Lung microvascular endothelial cell (primary cell): ENCODE measurements around the gene SLCO3A1. TPM values are rescaled to one million over a fixed set of nuclear protein-coding genes. Genes with fewer than 3 reads are reported as not detected.

ENCODE experiments used
- DNase-seq, 2 donors: peaks; one replicate each; pipeline versions ENCODE4 v3.0.0 to v3.0.0-alpha.2; 2010; ENCODE audit warnings: low read depth in 2 of 2
- total RNA-seq: library from RNA; depleted of rRNA; stranded (reverse); fragments of >200 nt; gene quantifications from 2 replicates; pipeline ENCODE4 v1.2.1, GENCODE V29; 2014

SLCO3A1 gene
- total RNA-seq, 1 donor from 2014 or later: 0.20 TPM

- no peak for DNase-seq
Observed at GRCh38 chr15:92120094-92120795, 266.7 kb downstream of the SLCO3A1 start.

DNA sequence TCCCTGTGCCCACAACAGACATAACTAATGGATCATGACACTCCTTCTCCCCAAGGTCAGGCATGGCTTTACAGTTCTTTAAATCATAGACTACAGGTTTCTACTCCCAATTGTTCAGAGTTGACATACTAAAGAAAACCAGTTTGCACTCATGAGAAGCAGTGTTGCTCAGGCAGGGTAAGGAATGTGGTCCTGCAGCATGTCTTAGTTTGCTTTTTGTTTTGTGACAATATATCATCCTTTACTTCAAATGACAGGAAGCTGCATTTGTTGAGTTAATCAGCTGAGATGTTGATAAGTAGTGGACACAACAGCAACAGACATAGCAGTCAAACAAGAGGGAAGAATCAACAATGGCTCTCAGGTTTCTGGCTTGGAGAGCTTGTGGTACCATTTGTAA is 267.5 kb downstream of the SLCO3A1 start:
- DNase-seq: no peak

DNA sequence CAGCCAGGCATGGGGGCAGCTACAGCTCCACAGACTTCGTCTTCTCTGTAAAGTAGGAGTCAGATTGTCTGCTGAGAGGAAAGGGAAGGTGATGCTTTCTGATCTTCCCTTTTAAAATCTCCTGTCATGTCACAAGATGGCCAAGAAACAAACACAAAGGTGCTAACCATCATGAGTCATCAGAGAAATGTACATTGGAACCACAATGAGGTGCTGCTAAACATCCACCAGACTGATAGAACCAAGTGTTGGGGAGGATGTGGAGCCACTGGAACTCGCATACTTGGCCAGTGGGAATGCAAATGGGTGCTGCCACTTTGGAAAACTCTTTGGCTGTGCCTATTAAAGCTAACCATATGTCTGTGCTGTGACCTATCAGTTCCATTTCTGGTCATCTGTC is 268.8 kb downstream of the SLCO3A1 start:
- no peak for DNase-seq

DNA sequence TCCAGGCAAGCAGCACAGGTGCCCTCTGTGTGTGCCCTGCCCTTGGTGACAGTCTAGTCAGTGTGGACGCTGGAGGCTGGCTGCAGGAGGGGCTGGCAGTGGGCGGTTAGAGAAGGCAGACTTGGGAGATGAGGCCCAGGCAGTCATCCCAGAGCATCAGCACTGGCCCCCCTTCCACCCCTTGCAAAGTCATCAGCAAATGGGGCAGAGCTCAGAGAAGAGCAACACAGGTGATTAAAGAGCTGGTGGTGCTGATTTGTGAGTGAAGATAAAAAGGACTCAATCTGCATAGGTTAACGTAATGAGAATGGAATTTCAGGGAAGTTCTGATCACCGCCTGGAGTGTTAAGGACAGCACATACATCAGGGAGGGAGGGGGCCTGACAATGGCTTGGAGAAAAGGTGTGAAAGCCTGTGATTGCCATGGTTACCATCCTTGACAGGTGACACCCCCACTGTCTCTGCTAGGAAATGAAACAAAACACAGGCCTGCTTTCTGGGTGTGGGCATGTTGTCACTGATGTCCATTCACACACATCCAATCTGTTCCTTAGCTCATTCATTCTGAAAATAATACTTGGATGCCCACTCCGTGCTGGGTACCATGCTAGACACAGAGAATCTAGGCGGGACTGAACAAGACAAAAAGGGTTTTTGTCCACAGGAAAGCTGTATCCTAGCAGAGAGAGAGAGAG is 270.6 kb downstream of the SLCO3A1 start:
- no peak for DNase-seq

DNA sequence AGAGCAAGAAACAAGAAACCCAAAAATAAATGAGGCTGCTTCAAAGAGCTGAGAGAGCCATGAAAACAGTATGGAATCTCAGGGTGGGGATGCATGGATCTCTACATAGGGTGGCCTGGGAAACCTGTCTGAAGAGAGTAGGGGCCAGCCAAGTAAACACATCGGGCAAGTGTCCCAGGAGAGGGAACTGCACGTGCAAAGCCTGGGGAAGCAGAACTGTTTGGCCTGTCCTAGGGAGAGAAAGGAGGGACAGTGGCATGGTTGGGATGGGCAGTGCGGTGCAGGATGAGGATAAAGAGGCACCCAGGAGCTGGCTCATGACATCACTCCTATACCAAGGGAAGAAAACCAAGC is 271.1 kb downstream of the SLCO3A1 start:
- DNase-seq: no peak

DNA sequence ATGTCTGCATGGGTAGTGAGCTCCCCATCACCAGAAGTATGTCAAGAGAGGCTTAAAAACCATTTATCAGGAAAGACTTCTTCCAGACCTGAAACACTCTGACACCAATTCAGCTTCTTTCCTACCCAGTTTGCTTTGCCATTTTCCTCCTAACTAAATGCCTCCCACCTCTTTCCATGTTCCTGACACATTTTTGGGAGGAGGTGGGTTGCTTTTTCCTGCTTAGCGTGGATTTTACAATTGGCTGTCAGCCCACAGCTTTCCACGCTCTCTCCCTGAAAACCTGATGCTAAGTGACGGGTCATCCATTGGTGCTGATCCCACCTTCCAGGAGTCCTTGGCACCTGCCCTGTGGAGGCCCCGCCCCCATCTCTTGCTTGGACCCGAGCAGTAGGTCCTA is 275.3 kb downstream of the SLCO3A1 start:
- DNase-seq: no peak

- no peak for DNase-seq
Observed at GRCh38 chr15:92130244-92130643, 276.7 kb downstream of the SLCO3A1 start.

DNA sequence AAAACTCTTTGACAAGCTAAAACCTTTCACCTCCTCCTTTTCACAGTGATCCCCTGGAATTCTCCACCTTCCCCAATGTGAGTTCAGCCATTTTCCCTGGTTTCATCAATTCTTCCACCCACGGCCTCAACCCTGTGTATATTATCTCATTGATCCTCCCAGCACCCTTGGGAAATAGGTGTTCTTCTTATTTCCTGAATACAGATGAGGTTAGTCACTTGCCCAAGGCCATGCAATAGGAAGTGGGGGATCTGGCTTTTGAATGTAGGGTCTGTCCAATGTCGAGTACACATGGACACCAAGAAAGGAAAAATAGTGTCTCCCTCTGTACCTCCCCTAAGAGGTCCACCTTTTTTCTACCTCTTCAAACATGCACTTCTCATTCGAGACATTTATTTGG is 277.4 kb downstream of the SLCO3A1 start:
- DNase-seq: no peak

DNA sequence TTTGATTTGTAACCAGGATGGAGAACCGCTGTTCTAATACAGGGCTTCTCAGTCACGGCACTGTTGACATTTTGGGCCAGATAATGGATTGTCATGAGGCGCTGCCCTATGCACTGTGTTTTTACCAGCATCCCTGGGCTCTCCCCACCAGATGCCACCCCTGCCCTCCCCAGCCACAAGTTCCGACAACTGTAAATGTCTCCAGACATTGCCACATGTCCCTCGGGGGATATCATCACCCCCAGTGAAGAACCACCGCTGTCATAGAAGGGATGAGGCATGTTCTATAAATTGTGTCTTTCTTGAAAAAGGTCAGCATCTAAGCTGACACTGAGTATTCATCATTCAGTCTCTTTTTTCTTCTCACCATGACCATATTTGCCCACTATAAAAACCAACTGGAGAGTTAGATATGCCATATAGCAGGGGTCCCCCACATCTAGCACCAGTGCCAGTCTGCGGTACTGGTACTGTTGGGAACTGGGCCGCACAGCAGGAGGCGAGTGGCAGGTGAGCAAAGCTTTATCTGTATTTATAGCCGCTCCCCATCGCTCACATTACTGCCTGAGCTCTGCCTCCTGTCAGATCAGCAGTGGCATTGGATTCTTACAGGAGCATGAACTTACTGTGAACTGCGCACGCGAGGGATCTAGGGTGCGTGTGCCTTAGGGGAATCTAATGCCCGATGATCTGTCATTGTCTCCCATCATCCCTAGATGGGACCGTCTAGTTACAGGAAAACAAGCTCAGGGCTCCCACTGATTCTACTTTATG is 279.7 kb downstream of the SLCO3A1 start:
- no peak for DNase-seq

DNA sequence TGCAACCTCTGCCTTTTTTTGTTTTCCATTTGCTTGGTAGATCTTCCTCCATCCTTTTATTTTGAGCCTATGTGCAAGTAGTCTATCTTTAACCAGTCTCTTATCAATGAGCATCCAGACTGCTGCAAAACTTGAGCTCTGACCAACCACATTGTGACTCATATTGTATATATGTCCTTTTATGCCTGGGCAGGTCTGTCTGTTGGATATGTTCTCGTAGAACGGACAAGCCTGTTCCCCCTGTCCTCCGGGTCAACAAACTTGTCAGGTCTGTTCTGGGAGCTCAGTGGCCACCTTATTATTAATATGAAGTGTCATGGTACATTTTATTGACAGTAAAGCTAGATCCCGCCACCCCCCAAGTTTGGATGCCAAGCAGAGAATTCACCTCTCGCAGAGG is 287.3 kb downstream of the SLCO3A1 start:
- no peak for DNase-seq

DNA sequence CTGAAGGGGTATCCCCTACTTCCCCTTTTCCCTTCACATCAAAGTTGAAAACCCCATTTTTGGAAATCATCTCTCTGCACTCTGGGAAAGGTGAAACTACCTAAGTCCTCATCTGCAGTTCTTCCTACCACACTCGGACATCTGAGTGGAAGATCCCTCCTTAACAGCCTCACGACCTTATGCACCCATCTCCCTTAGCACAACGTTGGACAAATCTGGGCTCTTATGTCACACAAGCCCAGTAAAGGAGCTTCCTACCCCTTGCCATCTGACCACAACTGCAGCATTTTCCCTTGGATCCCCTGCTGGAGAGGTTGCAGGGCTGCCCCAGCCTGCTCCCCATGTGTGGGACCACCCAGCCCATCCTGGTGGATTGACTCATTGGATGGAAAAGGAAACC is 288.1 kb downstream of the SLCO3A1 start:
- DNase-seq: no peak

DNA sequence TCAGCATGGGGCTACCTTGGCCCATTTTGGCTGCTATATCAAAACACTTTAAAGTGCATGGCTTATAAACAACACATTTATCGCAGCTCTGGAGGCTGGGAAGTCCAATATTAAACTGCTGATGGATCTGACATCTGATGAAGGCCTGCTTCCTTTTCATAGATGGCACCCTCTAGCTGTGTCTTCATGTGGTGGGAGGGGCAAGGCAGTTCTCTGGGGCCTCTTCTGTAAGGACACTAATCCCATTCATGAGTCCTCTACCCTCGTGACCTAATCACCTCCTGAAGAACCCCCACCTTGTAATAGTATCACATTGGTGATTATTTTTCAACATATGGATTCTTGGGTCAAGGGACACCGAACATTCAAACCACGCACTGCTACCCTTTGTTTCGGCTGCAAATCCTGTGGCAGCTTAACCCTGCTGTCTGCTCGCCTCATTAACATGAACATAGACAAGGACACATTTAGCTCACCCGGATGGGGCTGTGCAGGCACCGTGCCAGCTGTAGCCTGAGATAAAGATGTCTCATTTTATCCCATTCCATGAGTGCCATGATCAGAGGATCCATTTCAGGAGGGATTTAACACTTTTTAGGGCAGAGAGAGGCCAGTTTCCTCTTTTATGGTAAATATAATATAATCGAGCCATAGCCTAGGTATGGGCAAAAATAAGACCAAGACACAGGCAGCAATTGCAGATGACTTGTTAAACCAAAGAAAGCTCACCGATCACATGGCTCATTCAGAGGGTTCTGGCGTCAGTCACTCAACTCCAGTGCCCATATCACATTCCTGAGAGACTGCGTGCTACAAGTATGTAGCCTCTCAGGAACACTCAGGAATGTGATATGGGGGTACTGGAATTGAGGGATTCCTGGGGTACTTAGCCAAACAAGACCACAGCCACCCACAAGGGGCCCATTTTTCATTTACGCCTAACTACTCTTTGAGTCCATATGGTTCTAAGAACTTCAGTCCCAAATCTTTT is 289.0 kb downstream of the SLCO3A1 start:
- DNase-seq: no peak

- no peak for DNase-seq
Observed at GRCh38 chr15:92143765-92144164, 290.3 kb downstream of the SLCO3A1 start.

GRCh38 chr15:92146511-92147150 is 293.1 kb downstream of the SLCO3A1 start:
- no peak for DNase-seq

GRCh38 chr15:92149029-92149428 is 295.5 kb downstream of the SLCO3A1 start:
- DNase-seq: no peak

DNA sequence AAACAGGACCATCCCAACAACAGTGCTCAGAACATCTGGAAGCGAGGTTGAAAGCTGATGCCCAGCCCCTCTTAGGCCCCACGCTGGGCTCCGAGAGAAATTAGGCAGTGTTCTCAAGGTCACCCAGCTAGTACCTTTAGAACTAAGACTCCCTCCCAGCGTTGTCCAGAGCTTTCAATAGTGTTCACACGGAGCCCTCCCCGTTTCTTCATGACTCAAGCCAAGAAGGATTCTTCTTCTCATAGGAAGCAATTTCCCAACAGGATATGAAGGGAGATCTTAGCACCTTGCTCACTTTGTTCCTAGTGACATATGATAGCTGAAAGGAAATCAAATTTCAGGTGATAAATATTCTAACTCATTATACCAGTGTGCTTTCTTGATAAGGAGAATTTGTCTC is 296.0 kb downstream of the SLCO3A1 start:
- DNase-seq: no peak

GRCh38 chr15:92151168-92151567 is 297.7 kb downstream of the SLCO3A1 start:
- DNase-seq: no peak

- DNase-seq: no peak
Observed at GRCh38 chr15:92151741-92152140, 298.2 kb downstream of the SLCO3A1 start.

GRCh38 chr15:92152983-92153382 is 299.5 kb downstream of the SLCO3A1 start:
- no peak for DNase-seq

GRCh38 chr15:92153620-92154019 is 300.1 kb downstream of the SLCO3A1 start:
- DNase-seq: no peak

GRCh38 chr15:92155934-92156333 is 302.4 kb downstream of the SLCO3A1 start:
- no peak for DNase-seq
